KBM-7 (cell line): ENCODE results near the gene CAPNS1.

ENCODE experiments used
- DNase-seq: peaks from one replicate; pipeline ENCODE4 v3.0.0-alpha.2; 2015
- in situ Hi-C: fragments of 300-500 bp; cut with MboI; formaldehyde crosslinking; loops from 2 replicates; pipeline ENCODE4 v1.14.3; 2020; ENCODE audit warnings: low sequenced_read_pairs, low pct_unique_long_range_greater_than_20kb, mixed read lengths

CAPNS1 gene

GRCh38 chr19:36196249-36196648 is 56.4 kb downstream of the CAPNS1 start:
- no peak for DNase-seq
- in situ Hi-C loops, result no loop called here

GRCh38 chr19:36198119-36198518 is 58.3 kb downstream of the CAPNS1 start:
- DNase-seq, result no peak
- in situ Hi-C loops, result no loop called here
